Smooth muscle cell (in vitro differentiated cells): ENCODE measurements around the gene TOP1. TPM values are rescaled to one million over a fixed set of nuclear protein-coding genes. Genes with fewer than 3 reads are reported as not detected.

ENCODE experiments used
- DNase-seq: peaks from one replicate; lab custom pipeline; 2025; ENCODE audit not compliant: unreplicated experiment; lab: John Stamatoyannopoulos, UW
- H2AFZ ChIP-seq: fragments of 200-600 bp; sonication (generic); 2 replicates; pipeline ENCODE4 v1.6.0; 2016; ENCODE audit warnings: antibody characterized with exemption, low read depth, mild to moderate bottlenecking
- H3F3A ChIP-seq: fragments of 200-600 bp; sonication (generic); 2 replicates; pipeline ENCODE4 v1.6.0; 2017; ENCODE audit warnings: antibody characterized with exemption, low read depth
- H3K27ac ChIP-seq: fragments of 200-600 bp; sonication (generic); 2 replicates; pipeline ENCODE4 v1.5.1; 2016; ENCODE audit warnings: low read depth, mild to moderate bottlenecking
- H3K27me3 ChIP-seq: fragments of 200-600 bp; sonication (generic); 2 replicates; pipeline ENCODE4 v1.6.1; 2016; ENCODE audit warnings: low read depth, mild to moderate bottlenecking
- H3K36me3 ChIP-seq: fragments of 200-600 bp; sonication (generic); 2 replicates; pipeline ENCODE4 v1.5.1; 2016; ENCODE audit warnings: low read depth
- H3K4me1 ChIP-seq: fragments of 200-600 bp; sonication (generic); 2 replicates; pipeline ENCODE4 v1.5.1; 2016; ENCODE audit warnings: low read depth
- H3K4me2 ChIP-seq: fragments of 200-600 bp; sonication (generic); 2 replicates; pipeline ENCODE4 v1.6.0; 2016; ENCODE audit warnings: mild to moderate bottlenecking
- H3K4me3 ChIP-seq: fragments of 200-600 bp; sonication (generic); 2 replicates; pipeline ENCODE4 v1.5.1; 2016; ENCODE audit warnings: mild to moderate bottlenecking
- H3K79me2 ChIP-seq: fragments of 200-600 bp; sonication (generic); 2 replicates; pipeline ENCODE4 v1.6.0; 2016; ENCODE audit warnings: low read depth, mild to moderate bottlenecking
- H3K9ac ChIP-seq: fragments of 200-600 bp; sonication (generic); 2 replicates; pipeline ENCODE4 v1.6.0; 2016; ENCODE audit warnings: low read depth
- H3K9me3 ChIP-seq: fragments of 200-600 bp; sonication (generic); replicated peaks from 2 replicates; pipeline ENCODE4 v1.5.1; 2016; ENCODE audit warnings: low read depth
- H4K20me1 ChIP-seq: fragments of 200-600 bp; sonication (generic); 2 replicates; pipeline ENCODE4 v1.6.0; 2016; ENCODE audit warnings: low read depth
- CTCF ChIP-seq: fragments of 200-600 bp; sonication (generic); IDR thresholded peaks from 2 replicates; pipeline ENCODE4 v1.5.1; 2017; ENCODE audit warnings: borderline replicate concordance, mild to moderate bottlenecking, antibody characterized with exemption; ENCODE audit not compliant: insufficient read depth, poor library complexity, severe bottlenecking
- WGBS: methylation state at CpG from one replicate; pipeline ENCODE4 v1.1.7; 2016; ENCODE audit warnings: low lambda C conversion rate; 5-methylcytosine and 5-hydroxymethylcytosine counted together
- polyA plus RNA-seq: library from polyadenylated mRNA; unstranded; fragments of >200 nt; fragmentation: Nextera tagmentation; extraction: Ambion mirVana; gene quantifications from 2 replicates; pipeline ENCODE4 v1.2.1, GENCODE V29; 2016
- total RNA-seq: library from RNA; depleted of rRNA; stranded (reverse); fragments of >200 nt; gene quantifications from 2 replicates; pipeline ENCODE4 v1.2.3, GENCODE V29; 2014

The TOP1 gene
- total and polyA plus RNA-seq, 2 experiments from 2014 or later = 17.0 to 28.6 TPM

- DNase-seq = no peak
- Histone ChIP-seq H3K4me1 (peaks cover 10% of the 10 kb centered on the region), H4K20me1 (peaks cover 5% of the 10 kb centered on the region), H3K27ac (peak overlapping the region; percentile 46), H3K79me2 (no peaks in the 10 kb centered on the region), H3K27me3 (no peaks in the 10 kb centered on the region), H3K4me3 (no peak overlapping the region), H3K9ac (no peak overlapping the region), H3K9me3 (no peaks in the 10 kb centered on the region), H3K4me2 (peak overlapping the region; percentile 54), H3K36me3 (no peaks in the 10 kb centered on the region), H2AFZ (no peak overlapping the region), H3F3A (peaks cover 10% of the 10 kb centered on the region)
- no peak for TF ChIP-seq CTCF
- 15% methylated on average over 3 of the region's 3 CpGs for WGBS
These were observed 18.7 kb upstream of the TOP1 start for GRCh38 chr20:41009946-41010345.

- DNase-seq = no peak
- no peak overlapping the region for H3K9ac ChIP-seq
- H3K4me1 ChIP-seq = peaks cover 10% of the 10 kb centered on the region
- H3K9me3 ChIP-seq = no peaks in the 10 kb centered on the region
- no peaks in the 10 kb centered on the region for H3K79me2 ChIP-seq
- H3K36me3 ChIP-seq = no peaks in the 10 kb centered on the region
- no peak overlapping the region for H3K27ac ChIP-seq
- peaks cover 7% of the 10 kb centered on the region for H3F3A ChIP-seq
- H2AFZ ChIP-seq = no peak overlapping the region
- H3K4me2 ChIP-seq = no peak overlapping the region
- no peak for TF ChIP-seq CTCF
- H4K20me1 ChIP-seq = peaks cover 5% of the 10 kb centered on the region
- no peaks in the 10 kb centered on the region for H3K27me3 ChIP-seq
- WGBS = 95% methylated on average over 5 of the region's 5 CpGs
- H3K4me3 ChIP-seq = no peak overlapping the region
These were observed 17.0 kb upstream of the TOP1 start for GRCh38 chr20:41011551-41012067.

GRCh38 chr20:41014561-41015088 lies 14.0 kb upstream of the TOP1 start:
- TF ChIP-seq CTCF = no peak
- Histone ChIP-seq H3K4me3 (no peak overlapping the region), H2AFZ (no peak overlapping the region), H3K4me2 (no peak overlapping the region), H3K27ac (no peak overlapping the region), H3K79me2 (no peaks in the 10 kb centered on the region), H3K4me1 (peaks cover 5% of the 10 kb centered on the region), H3K9ac (no peak overlapping the region), H3K9me3 (no peaks in the 10 kb centered on the region), H3K27me3 (no peaks in the 10 kb centered on the region), H4K20me1 (peaks cover 5% of the 10 kb centered on the region), H3F3A (no peaks in the 10 kb centered on the region), H3K36me3 (no peaks in the 10 kb centered on the region)
- 95% methylated on average over 6 of the region's 6 CpGs for WGBS
- DNase-seq = no peak

GRCh38 chr20:41017448-41018042 lies 11.1 kb upstream of the TOP1 start:
- Histone ChIP-seq H3K9ac (no peak overlapping the region), H3K9me3 (no peaks in the 10 kb centered on the region), H4K20me1 (no peaks in the 10 kb centered on the region), H3K36me3 (no peaks in the 10 kb centered on the region), H3K4me2 (no peak overlapping the region), H3K4me1 (no peaks in the 10 kb centered on the region), H3F3A (no peaks in the 10 kb centered on the region), H3K27ac (peak overlapping the region; percentile 72), H3K4me3 (no peak overlapping the region), H3K27me3 (no peaks in the 10 kb centered on the region), H3K79me2 (no peaks in the 10 kb centered on the region), H2AFZ (no peak overlapping the region)
- no peak for DNase-seq
- TF ChIP-seq CTCF = no peak
- WGBS = 80% methylated on average over 3 of the region's 3 CpGs
